Neural cell (in vitro differentiated cells): Measurements from ENCODE around the gene TSPAN31. TPM values are rescaled to one million over a fixed set of nuclear protein-coding genes. Genes with fewer than 3 reads are reported as not detected.
"Not testable (repeated sequence)": the region's sequence is repeated elsewhere in the genome, so short reads cannot be mapped to it uniquely, and the experiment has no call there.

Experiments
- H2AFZ ChIP-seq: fragments of 200-600, 300-800 bp; sonication (generic), shearing (Covaris generic); 2 replicates; pipeline ENCODE4 v1.6.0; 2014; ENCODE audit warnings: low read depth, mild to moderate bottlenecking, antibody characterized with exemption, low read length, moderate library complexity
- H3F3A ChIP-seq: fragments of 200-600 bp; shearing (Covaris generic); 2 replicates; pipeline ENCODE4 v1.6.1; 2016; ENCODE audit warnings: mild to moderate bottlenecking, moderate library complexity, mixed read lengths, antibody characterized with exemption, low read length; ENCODE audit not compliant: insufficient read depth, poor library complexity, severe bottlenecking
- H3K27ac ChIP-seq: fragments of 200-600, 300-800 bp; sonication (generic), shearing (Covaris generic); 2 replicates; pipeline ENCODE4 v1.5.1; 2014; ENCODE audit warnings: mild to moderate bottlenecking, low read length, moderate library complexity
- H3K27me3 ChIP-seq: fragments of 300-800, 200-600 bp; sonication (generic), shearing (Covaris generic); 2 replicates; pipeline ENCODE4 v1.6.0; 2014; ENCODE audit warnings: mild to moderate bottlenecking, low read depth, low read length, moderate library complexity; ENCODE audit not compliant: insufficient read depth
- H3K36me3 ChIP-seq: fragments of 300-800, 200-600 bp; sonication (generic), shearing (Covaris generic); 2 replicates; pipeline ENCODE4 v1.5.1; 2014; ENCODE audit warnings: mild to moderate bottlenecking, antibody characterized with exemption, low read length, moderate library complexity; ENCODE audit not compliant: insufficient read depth
- H3K4me2 ChIP-seq: fragments of 300-800, 200-600 bp; sonication (generic), shearing (Covaris generic); 2 replicates; pipeline ENCODE4 v1.6.0; 2014; ENCODE audit warnings: mild to moderate bottlenecking, low read length
- H3K4me3 ChIP-seq: fragments of 300-800, 200-600 bp; sonication (generic), shearing (Covaris generic); 2 replicates; pipeline ENCODE4 v1.5.1; 2014; ENCODE audit warnings: mild to moderate bottlenecking, low read length, moderate library complexity
- H3K79me2 ChIP-seq: fragments of 200-600 bp; shearing (Covaris generic); replicated peaks from 2 replicates; pipeline ENCODE4 v1.6.0; 2014; ENCODE audit warnings: mild to moderate bottlenecking, low read length, moderate library complexity; ENCODE audit not compliant: insufficient read depth
- H3K9ac ChIP-seq: fragments of 300-800, 200-600 bp; sonication (generic), shearing (Covaris generic); 2 replicates; pipeline ENCODE4 v1.6.1; 2016; ENCODE audit warnings: mild to moderate bottlenecking, low read length, mixed read lengths
- H3K9me2 ChIP-seq: fragments of 200-600 bp; shearing (Covaris generic); 2 replicates; pipeline ENCODE4 v1.6.1; 2016; ENCODE audit warnings: mild to moderate bottlenecking, low read length, mixed read lengths; ENCODE audit not compliant: insufficient read depth
- H3K9me3 ChIP-seq: fragments of 200-600, 300-800 bp; sonication (generic), shearing (Covaris generic); 2 replicates; pipeline ENCODE4 v1.6.1; 2016; ENCODE audit warnings: mild to moderate bottlenecking, mixed run types, low read length, moderate library complexity, mixed read lengths
- H4K20me1 ChIP-seq: fragments of 200-600 bp; shearing (Covaris generic); 2 replicates; pipeline ENCODE4 v1.6.1; 2016; ENCODE audit warnings: mild to moderate bottlenecking, mixed run types; ENCODE audit not compliant: insufficient read depth
- EP300 ChIP-seq: fragments of 450-650 bp; conservative IDR thresholded peaks from 2 replicates; pipeline ENCODE4 v1.6.1; 2014; ENCODE audit warnings: antibody characterized with exemption, mild to moderate bottlenecking, moderate library complexity; ENCODE audit not compliant: poor library complexity, severe bottlenecking
- EZH2 ChIP-seq: fragments of 200-600, 300-800 bp; shearing (Covaris generic), sonication (generic); IDR thresholded peaks from 2 replicates; pipeline ENCODE4 v1.6.1; 2014; ENCODE audit warnings: antibody characterized with exemption, low read length, borderline replicate concordance, mild to moderate bottlenecking; ENCODE audit not compliant: insufficient read depth, poor library complexity, severe bottlenecking
- MXI1 ChIP-seq: fragments of 450-650 bp; conservative IDR thresholded peaks from 2 replicates; pipeline ENCODE4 v1.6.1; 2014; ENCODE audit warnings: antibody characterized with exemption, mild to moderate bottlenecking; ENCODE audit not compliant: poor library complexity, severe bottlenecking
- POLR2AphosphoS5 ChIP-seq: IDR thresholded peaks from 2 replicates; pipeline ENCODE4 v1.6.1; 2012
- RAD21 ChIP-seq: fragments of 450-650 bp; conservative IDR thresholded peaks from 2 replicates; pipeline ENCODE4 v1.6.1; 2014; ENCODE audit warnings: antibody characterized with exemption, mild to moderate bottlenecking, moderate library complexity
- SMC3 ChIP-seq: fragments of 450-650 bp; conservative IDR thresholded peaks from 2 replicates; pipeline ENCODE4 v1.6.1; 2014; ENCODE audit warnings: antibody characterized with exemption, mild to moderate bottlenecking, moderate library complexity; ENCODE audit not compliant: poor library complexity
- TAF1 ChIP-seq: IDR thresholded peaks from 2 replicates; pipeline ENCODE4 v1.6.1; 2012; ENCODE audit warnings: low read depth
- polyA plus RNA-seq: library from polyadenylated mRNA; depleted of rRNA; stranded (reverse); fragments of >200 nt; gene quantifications from 2 replicates; pipeline ENCODE4 v1.2.3, GENCODE V29; 2014
- TF ChIP-seq, protein P1 (sequence below): IDR thresholded peaks from 2 replicates; pipeline ENCODE4 v1.6.1; 2012; ENCODE audit warnings: borderline replicate concordance
- TF ChIP-seq, protein P2 (sequence below): fragments of 450-650 bp; IDR thresholded peaks from 2 replicates; pipeline ENCODE4 v1.5.1; 2014; ENCODE audit warnings: antibody characterized with exemption, mild to moderate bottlenecking, moderate library complexity; ENCODE audit not compliant: poor library complexity, severe bottlenecking

The TSPAN31 gene
- polyA plus RNA-seq, 1 donor from 2014 or later = 85.3 TPM

DNA sequence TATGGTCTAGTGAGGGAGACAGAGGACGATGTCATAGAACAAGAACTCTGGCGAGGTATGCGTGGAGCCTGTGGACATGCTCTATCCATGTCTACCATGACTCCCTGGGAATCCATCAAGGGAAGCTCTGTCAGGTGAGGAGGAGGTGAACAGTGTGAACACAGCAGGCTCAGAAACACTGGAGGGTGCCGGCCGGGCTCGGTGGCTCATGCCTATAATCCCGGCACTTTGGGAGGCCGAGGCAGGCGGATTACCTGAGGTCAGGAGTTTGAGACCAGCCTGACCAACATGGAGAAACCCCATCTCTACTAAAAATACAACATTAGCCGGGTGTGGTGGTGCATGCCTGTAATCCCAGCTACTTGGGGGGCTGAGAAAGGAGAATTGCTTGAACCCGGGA lies 29.8 kb downstream of the TSPAN31 start:
- not testable (repeated sequence) for H3K9me3 ChIP-seq, H2AFZ ChIP-seq

DNA sequence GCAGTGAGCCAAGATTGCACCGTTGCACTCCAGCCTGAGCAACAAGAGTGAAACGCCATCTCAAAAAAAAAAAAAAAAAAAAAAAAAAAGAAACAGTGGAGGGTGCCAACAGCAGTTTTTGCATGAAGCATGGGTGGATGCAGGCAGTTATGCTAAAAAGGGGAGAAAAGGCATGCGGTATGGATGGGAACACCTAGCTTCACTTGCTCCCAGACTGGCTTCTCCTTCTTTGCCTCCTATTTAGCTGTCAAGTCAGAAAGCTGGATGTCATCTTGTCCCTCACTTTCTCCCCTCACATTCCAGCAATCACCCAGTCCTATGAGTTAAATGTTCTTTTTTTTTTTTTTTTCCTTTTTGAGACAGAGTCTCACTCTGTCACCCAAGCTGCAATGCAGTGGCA lies 30.2 kb downstream of the TSPAN31 start:
- Histone ChIP-seq H4K20me1 (no peaks in the 10 kb centered on the region), H3K27ac (no peak overlapping the region), H3F3A (no peaks in the 10 kb centered on the region), H3K27me3 (no peaks in the 10 kb centered on the region), H3K9ac (no peak overlapping the region), H3K4me2 (no peak overlapping the region), H3K9me2 (no peaks in the 10 kb centered on the region), H2AFZ (no peak overlapping the region), H3K4me3 (no peak overlapping the region), H3K79me2 (no peaks in the 10 kb centered on the region), H3K36me3 (no peaks in the 10 kb centered on the region), H3K9me3 (no peaks in the 10 kb centered on the region)
- TF ChIP-seq MXI1 (no peak), SMC3 (no peak), TAF1 (no peak), RAD21 (no peak)
- TF ChIP-seq, protein P1, sequence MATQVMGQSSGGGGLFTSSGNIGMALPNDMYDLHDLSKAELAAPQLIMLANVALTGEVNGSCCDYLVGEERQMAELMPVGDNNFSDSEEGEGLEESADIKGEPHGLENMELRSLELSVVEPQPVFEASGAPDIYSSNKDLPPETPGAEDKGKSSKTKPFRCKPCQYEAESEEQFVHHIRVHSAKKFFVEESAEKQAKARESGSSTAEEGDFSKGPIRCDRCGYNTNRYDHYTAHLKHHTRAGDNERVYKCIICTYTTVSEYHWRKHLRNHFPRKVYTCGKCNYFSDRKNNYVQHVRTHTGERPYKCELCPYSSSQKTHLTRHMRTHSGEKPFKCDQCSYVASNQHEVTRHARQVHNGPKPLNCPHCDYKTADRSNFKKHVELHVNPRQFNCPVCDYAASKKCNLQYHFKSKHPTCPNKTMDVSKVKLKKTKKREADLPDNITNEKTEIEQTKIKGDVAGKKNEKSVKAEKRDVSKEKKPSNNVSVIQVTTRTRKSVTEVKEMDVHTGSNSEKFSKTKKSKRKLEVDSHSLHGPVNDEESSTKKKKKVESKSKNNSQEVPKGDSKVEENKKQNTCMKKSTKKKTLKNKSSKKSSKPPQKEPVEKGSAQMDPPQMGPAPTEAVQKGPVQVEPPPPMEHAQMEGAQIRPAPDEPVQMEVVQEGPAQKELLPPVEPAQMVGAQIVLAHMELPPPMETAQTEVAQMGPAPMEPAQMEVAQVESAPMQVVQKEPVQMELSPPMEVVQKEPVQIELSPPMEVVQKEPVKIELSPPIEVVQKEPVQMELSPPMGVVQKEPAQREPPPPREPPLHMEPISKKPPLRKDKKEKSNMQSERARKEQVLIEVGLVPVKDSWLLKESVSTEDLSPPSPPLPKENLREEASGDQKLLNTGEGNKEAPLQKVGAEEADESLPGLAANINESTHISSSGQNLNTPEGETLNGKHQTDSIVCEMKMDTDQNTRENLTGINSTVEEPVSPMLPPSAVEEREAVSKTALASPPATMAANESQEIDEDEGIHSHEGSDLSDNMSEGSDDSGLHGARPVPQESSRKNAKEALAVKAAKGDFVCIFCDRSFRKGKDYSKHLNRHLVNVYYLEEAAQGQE = no peak
- TF ChIP-seq, protein P2, sequence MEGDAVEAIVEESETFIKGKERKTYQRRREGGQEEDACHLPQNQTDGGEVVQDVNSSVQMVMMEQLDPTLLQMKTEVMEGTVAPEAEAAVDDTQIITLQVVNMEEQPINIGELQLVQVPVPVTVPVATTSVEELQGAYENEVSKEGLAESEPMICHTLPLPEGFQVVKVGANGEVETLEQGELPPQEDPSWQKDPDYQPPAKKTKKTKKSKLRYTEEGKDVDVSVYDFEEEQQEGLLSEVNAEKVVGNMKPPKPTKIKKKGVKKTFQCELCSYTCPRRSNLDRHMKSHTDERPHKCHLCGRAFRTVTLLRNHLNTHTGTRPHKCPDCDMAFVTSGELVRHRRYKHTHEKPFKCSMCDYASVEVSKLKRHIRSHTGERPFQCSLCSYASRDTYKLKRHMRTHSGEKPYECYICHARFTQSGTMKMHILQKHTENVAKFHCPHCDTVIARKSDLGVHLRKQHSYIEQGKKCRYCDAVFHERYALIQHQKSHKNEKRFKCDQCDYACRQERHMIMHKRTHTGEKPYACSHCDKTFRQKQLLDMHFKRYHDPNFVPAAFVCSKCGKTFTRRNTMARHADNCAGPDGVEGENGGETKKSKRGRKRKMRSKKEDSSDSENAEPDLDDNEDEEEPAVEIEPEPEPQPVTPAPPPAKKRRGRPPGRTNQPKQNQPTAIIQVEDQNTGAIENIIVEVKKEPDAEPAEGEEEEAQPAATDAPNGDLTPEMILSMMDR = no peak

More for the DNA sequence above, 29.8 kb downstream of the TSPAN31 start:
- not testable (repeated sequence) for H3K27ac ChIP-seq, H3K4me3 ChIP-seq, H3K9ac ChIP-seq, H4K20me1 ChIP-seq, H3K4me2 ChIP-seq, H3K36me3 ChIP-seq, H3K79me2 ChIP-seq, H3K9me2 ChIP-seq, H3K27me3 ChIP-seq, H3F3A ChIP-seq

DNA sequence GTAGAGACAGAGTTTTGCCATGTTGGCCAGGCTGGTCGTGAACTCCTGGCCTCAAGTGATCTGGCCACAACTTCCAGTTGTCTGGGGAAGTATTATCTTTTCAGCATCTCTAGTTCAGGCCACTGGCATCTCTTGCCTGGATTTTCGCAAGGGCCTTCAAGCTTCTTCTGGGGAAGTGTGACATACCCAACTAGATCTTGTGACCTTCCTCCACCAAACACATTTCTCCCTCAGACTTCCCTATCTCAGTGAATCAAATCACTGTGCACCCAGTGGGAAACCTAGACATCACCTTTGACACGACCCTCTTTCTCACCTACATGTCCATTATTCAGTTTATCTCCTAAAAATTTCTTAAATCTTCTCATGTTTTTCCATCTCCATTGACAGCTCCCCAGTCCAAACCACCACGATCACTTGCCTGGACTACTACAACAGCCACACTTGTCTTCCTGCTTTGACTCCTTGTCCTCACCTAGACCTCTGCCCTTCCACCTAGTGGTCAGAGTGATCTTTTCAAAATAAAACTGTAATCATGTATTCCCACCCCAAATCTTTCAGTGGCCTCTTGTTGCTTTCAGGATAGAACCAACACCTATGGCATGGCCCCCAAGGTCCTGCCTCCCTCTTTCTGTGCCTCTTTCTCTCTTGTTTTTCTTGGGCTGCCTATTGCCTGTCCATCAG lies 30.9 kb downstream of the TSPAN31 start:
- TF ChIP-seq POLR2AphosphoS5 (no peak), MXI1 (no peak), SMC3 (no peak), RAD21 (no peak), EZH2 (no peak), TAF1 (no peak), EP300 (no peak)
- TF ChIP-seq, protein P2 = no peak
- TF ChIP-seq, protein P1 = no peak
- no peaks in the 10 kb centered on the region for H3K79me2 ChIP-seq

More for the DNA sequence above, 30.9 kb downstream of the TSPAN31 start:
- Histone ChIP-seq H3K4me2 (no peak overlapping the region), H3K9me2 (no peaks in the 10 kb centered on the region), H3K9me3 (no peaks in the 10 kb centered on the region), H3K9ac (no peak overlapping the region), H3F3A (no peaks in the 10 kb centered on the region), H3K4me3 (no peak overlapping the region), H3K27ac (no peak overlapping the region), H3K27me3 (no peaks in the 10 kb centered on the region), H3K36me3 (no peaks in the 10 kb centered on the region), H4K20me1 (no peaks in the 10 kb centered on the region), H2AFZ (no peak overlapping the region)
